ENCODE data around the gene CD63. TPM values are rescaled to one million over a fixed set of nuclear protein-coding genes. Genes with fewer than 3 reads are reported as not detected.

The CD63 gene
- total RNA-seq, 2 experiments from 2014 or later = 99.6 to 101 TPM

- intact Hi-C loops (cut with micrococcal nuclease) = loop anchor here (10.0 kb wide), 1 partner anchor 242 kb away; the partner anchor contains the start of gene RAB5B
- ChIA-PET POLR2A (interaction anchor here (1.0 kb wide), 1 partner anchor 14 kb away, joined by 3 read pairs; no protein-coding TSS in a partner anchor), CTCF (interaction anchor here (2.1 kb wide), 2 partner anchors 8 to 9 kb away, joined by 5 to 8 read pairs; partner anchors contain the start of gene GDF11)
- H3K27me3 Mint-ChIP-seq = no peaks in the 10 kb centered on the region
- peaks cover 22% of the 10 kb centered on the region for H3K4me1 Mint-ChIP-seq (ENCODE audit: low read depth)
- no peak for DNase-seq
- TF ChIP-seq CTCF (IDR thresholded peaks at IDR 0.05) = no peak
- ATAC-seq = no peak
- H3K9me3 Mint-ChIP-seq = no peaks in the 10 kb centered on the region
- peaks cover 2% of the 10 kb centered on the region for H3K36me3 Mint-ChIP-seq (ENCODE audit: low read depth)
- no peak overlapping the region for H3K4me3 Mint-ChIP-seq
- H3K27ac Mint-ChIP-seq = no peak overlapping the region
Measured at GRCh38 chr12:55733021-55733555, 4.3 kb upstream of the CD63 start.

- intact Hi-C loops (cut with micrococcal nuclease) = loop anchor here (10.0 kb wide), 1 partner anchor 243 kb away; the partner anchor contains the start of gene RAB5B
- no peak for TF ChIP-seq CTCF (IDR thresholded peaks at IDR 0.05)
- H3K4me1 Mint-ChIP-seq (ENCODE audit: low read depth) = peaks cover 20% of the 10 kb centered on the region
- ATAC-seq (no peak), DNase-seq (no peak)
- POLR2A ChIA-PET = interaction anchor here (1.0 kb wide), 2 partner anchors 15 to 196 kb away, joined by 3 read pairs; no protein-coding TSS in a partner anchor
- no peak overlapping the region for H3K27ac Mint-ChIP-seq
- no peaks in the 10 kb centered on the region for H3K27me3 Mint-ChIP-seq
- H3K36me3 Mint-ChIP-seq (ENCODE audit: low read depth) = peaks cover 5% of the 10 kb centered on the region
- no peak overlapping the region for H3K4me3 Mint-ChIP-seq
- CTCF ChIA-PET = interaction anchor here (2.1 kb wide), 1 partner anchor 10 kb away, joined by 5 read pairs; the partner anchor contains the start of gene GDF11
- H3K9me3 Mint-ChIP-seq = no peaks in the 10 kb centered on the region
Measured at GRCh38 chr12:55732288-55732687, 3.5 kb upstream of the CD63 start.

- Mint-ChIP-seq H3K36me3 (ENCODE audit: low read depth) (peaks cover 7% of the 10 kb centered on the region), H3K4me3 (peak overlapping the region; percentile 85), H3K9me3 (no peaks in the 10 kb centered on the region), H3K4me1 (ENCODE audit: low read depth) (peaks cover 29% of the 10 kb centered on the region), H3K27me3 (no peaks in the 10 kb centered on the region), H3K27ac (peak overlapping the region; percentile 90)
- intact Hi-C loops (cut with micrococcal nuclease) = loop anchor here (10.0 kb wide), 1 partner anchor 245 kb away; the partner anchor contains the start of gene RAB5B
- DNase-seq = peak; percentile 64
- no peak for TF ChIP-seq CTCF (IDR thresholded peaks at IDR 0.05)
- POLR2A ChIA-PET = interaction anchor here (0.6 to 5.0 kb wide), 21 partner anchors 8 to 387 kb away, joined by 3 to 44 read pairs (median 4); partner anchors contain the start of genes BLOC1S1, DNAJC14, PA2G4 and PYM1
- peak; percentile 40 for ATAC-seq
- CTCF ChIA-PET = interaction anchor here (0.6 to 3.5 kb wide), 12 partner anchors 9 to 1394 kb away, joined by 3 to 52 read pairs (median 3); partner anchors contain the start of genes BLOC1S1, RAB5B and RNF41
Measured at GRCh38 chr12:55729819-55730818, 1.3 kb upstream of the CD63 start.

- POLR2A ChIA-PET = interaction anchor here (1.0 to 5.0 kb wide), 8 partner anchors 10 to 389 kb away, joined by 3 to 44 read pairs (median 5); partner anchors contain the start of genes BLOC1S1, DNAJC14, PYM1 and RDH5
- peak; percentile 38 for DNase-seq
Measured at GRCh38 chr12:55728186-55728938, 447 bp downstream of the CD63 start.

More at GRCh38 chr12:55728186-55728938, 447 bp downstream of the CD63 start:
- peaks cover 7% of the 10 kb centered on the region for H3K36me3 Mint-ChIP-seq (ENCODE audit: low read depth)
- intact Hi-C loops (cut with micrococcal nuclease) = no loop called here
- H3K27me3 Mint-ChIP-seq = no peaks in the 10 kb centered on the region
- no peak for TF ChIP-seq CTCF (IDR thresholded peaks at IDR 0.05)
- H3K4me1 Mint-ChIP-seq (ENCODE audit: low read depth) = peaks cover 33% of the 10 kb centered on the region
- CTCF ChIA-PET = interaction anchor here (1.5 to 3.5 kb wide), 3 partner anchors 11 to 72 kb away, joined by 7 to 52 read pairs (median 20); partner anchors contain the start of gene BLOC1S1
- peak; percentile 5 for ATAC-seq
- no peaks in the 10 kb centered on the region for H3K9me3 Mint-ChIP-seq
- peak overlapping the region; percentile 85 for H3K4me3 Mint-ChIP-seq
- peak overlapping the region; percentile 82 for H3K27ac Mint-ChIP-seq
